HG03064 (cell line): ENCODE measurements around the gene ZNF639.

Source experiments
- ATAC-seq: cut with Tn5 transposase; IDR thresholded peaks from one replicate; pipeline ENCODE4 v1.9.1; 2021; ENCODE audit warnings: low read depth; ENCODE audit not compliant: unreplicated experiment

The ZNF639 gene

GRCh38 chr3:179309225-179310078, 13.4 kb upstream of the ZNF639 start:
- peak; percentile 99 for ATAC-seq

GRCh38 chr3:179318876-179319275, 4.0 kb upstream of the ZNF639 start:
- ATAC-seq: no peak

GRCh38 chr3:179321668-179322285, 1.1 kb upstream of the ZNF639 start:
- no peak for ATAC-seq

GRCh38 chr3:179323197-179324110, 623 bp downstream of the ZNF639 start:
- ATAC-seq: peak; percentile 35

GRCh38 chr3:179324270-179324754, 1.5 kb downstream of the ZNF639 start:
- no peak for ATAC-seq

- ATAC-seq: no peak
Observed at GRCh38 chr3:179330438-179330837, 7.6 kb downstream of the ZNF639 start.

GRCh38 chr3:179332240-179332639, 9.4 kb downstream of the ZNF639 start:
- ATAC-seq: no peak

GRCh38 chr3:179333084-179333483, 10.3 kb downstream of the ZNF639 start:
- ATAC-seq: no peak

- ATAC-seq: no peak
Observed at GRCh38 chr3:179336345-179336929, 13.6 kb downstream of the ZNF639 start.

GRCh38 chr3:179347345-179348194, 24.7 kb downstream of the ZNF639 start, which contains the start of gene MFN1:
Gene MFN1 (plus strand): TSS chr3:179347709. CDS start chr3:179348852, 1,143 bp downstream.
- ATAC-seq: peak; percentile 87

GRCh38 chr3:179348325-179349013, 25.6 kb downstream of the ZNF639 start:
- peak; percentile 76 for ATAC-seq

GRCh38 chr3:179355996-179356395, 33.2 kb downstream of the ZNF639 start:
- ATAC-seq: no peak

GRCh38 chr3:179363332-179363731, 40.5 kb downstream of the ZNF639 start:
- ATAC-seq: no peak

- no peak for ATAC-seq
Observed at GRCh38 chr3:179369621-179370020, 46.8 kb downstream of the ZNF639 start.

GRCh38 chr3:179373938-179374337, 51.1 kb downstream of the ZNF639 start:
- ATAC-seq: no peak

GRCh38 chr3:179375091-179375999, 52.5 kb downstream of the ZNF639 start:
- ATAC-seq: no peak

- ATAC-seq: no peak
Observed at GRCh38 chr3:179376474-179376873, 53.6 kb downstream of the ZNF639 start.
